Subcutaneous adipose tissue (tissue), 4 donors: ENCODE measurements around the gene PTPRG. TPM values are rescaled to one million over a fixed set of nuclear protein-coding genes. Genes with fewer than 3 reads are reported as not detected.

ENCODE experiments used
- total RNA-seq, 4 donors: library from RNA; depleted of rRNA; stranded (reverse); fragments of >200 nt; gene quantifications; one replicate each; pipeline ENCODE4 v1.1.0, GENCODE V29; 2016
- TF ChIP-seq, protein P1 (sequence below): fragments of 450-650 bp; IDR thresholded peaks from one replicate; pipeline ENCODE4 v1.5.1; 2016; ENCODE audit warnings: low read depth, mild to moderate bottlenecking, control low read depth, antibody characterized with exemption, moderate library complexity

PTPRG gene
- total RNA-seq, 4 donors from 2014 or later: 115 to 164 (median 159) TPM

- TF ChIP-seq, protein P1, sequence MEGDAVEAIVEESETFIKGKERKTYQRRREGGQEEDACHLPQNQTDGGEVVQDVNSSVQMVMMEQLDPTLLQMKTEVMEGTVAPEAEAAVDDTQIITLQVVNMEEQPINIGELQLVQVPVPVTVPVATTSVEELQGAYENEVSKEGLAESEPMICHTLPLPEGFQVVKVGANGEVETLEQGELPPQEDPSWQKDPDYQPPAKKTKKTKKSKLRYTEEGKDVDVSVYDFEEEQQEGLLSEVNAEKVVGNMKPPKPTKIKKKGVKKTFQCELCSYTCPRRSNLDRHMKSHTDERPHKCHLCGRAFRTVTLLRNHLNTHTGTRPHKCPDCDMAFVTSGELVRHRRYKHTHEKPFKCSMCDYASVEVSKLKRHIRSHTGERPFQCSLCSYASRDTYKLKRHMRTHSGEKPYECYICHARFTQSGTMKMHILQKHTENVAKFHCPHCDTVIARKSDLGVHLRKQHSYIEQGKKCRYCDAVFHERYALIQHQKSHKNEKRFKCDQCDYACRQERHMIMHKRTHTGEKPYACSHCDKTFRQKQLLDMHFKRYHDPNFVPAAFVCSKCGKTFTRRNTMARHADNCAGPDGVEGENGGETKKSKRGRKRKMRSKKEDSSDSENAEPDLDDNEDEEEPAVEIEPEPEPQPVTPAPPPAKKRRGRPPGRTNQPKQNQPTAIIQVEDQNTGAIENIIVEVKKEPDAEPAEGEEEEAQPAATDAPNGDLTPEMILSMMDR: no peak
Measured at GRCh38 chr3:61964566-61964965, 403.2 kb downstream of the PTPRG start.

GRCh38 chr3:61965770-61966131 lies 404.4 kb downstream of the PTPRG start:
- TF ChIP-seq, protein P1: no peak

DNA sequence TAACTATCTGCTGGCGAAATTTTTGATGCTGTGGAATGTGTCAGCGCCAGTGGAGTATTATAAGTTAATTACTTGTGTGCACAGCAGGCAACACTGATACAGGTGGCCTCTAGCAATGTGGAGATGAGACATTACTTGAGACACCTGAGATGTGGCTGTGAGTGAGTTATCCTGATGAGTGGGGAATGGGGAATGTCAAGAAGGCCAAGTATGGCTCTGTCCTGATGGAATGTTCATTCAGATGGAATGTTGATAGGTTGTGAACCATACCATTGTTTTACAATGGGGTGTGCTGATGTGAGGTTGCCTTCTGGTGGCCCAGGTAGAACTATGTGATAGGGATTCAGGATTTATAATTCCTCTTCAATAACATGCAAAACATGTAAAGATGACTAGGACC lies 404.8 kb downstream of the PTPRG start:
- TF ChIP-seq, protein P1: no peak

DNA sequence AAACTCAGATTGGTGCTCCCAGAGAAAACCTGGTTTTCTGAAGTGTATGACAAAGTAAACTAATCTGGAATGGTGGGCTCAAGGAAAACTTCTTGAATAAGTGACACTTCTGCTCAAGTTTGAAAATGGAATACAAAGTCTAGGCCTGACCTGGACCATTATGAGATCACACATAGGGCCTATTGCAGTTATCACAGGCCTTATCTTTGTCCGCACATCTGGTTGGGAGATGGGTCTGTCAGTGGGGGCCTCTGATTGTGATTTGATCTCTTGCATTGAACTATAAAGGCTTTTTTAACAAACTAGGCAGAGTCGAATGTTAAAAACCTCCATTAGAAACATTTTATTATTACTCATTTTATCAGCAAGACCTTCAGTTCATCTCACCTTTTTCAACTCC lies 405.6 kb downstream of the PTPRG start:
- TF ChIP-seq, protein P1: no peak

GRCh38 chr3:61967937-61968336 lies 406.6 kb downstream of the PTPRG start:
- TF ChIP-seq, protein P1: no peak

DNA sequence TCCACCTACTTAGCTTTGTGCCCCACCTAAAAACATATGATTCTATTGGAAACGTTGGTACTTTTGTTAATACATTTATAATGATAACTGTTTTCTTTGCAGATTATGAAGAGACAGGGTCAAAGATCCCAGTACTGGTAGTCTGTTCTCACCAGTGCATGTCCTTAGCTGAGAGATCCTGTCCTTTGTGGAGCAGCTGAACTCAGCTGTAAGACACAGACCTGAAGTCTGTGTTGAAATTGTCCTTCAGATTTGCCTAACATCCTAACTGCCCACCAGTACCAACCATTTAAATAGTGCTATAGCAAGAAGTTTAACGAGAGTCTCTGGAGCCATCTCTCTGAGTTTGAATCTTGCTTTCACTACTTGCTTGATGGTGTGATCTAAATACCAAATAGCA lies 413.3 kb downstream of the PTPRG start:
- TF ChIP-seq, protein P1: no peak

DNA sequence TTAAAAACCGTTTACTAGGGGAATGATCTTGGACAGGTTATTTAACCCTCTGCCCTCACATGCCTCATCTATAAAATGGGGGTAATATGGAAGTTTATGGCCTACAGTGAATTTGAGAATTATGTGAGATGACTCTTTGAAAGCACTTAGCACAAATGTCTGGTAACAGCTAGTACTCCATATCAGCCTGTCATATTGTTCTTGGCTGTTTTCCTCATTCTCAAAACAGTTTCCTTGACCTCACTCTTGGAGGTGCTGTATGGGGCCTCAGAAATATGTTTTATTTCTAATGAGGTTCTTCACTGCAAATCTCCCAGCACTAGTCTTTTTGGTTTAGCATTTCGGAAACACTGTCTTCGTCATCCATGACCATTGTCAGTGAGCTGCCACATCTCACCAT lies 413.8 kb downstream of the PTPRG start:
- TF ChIP-seq, protein P1: no peak
